Activated CD4-positive, alpha-beta memory T cell treated with anti-CD3 and anti-CD28 coated beads, Interleukin-2, amount 10 ng/mL, durations not matched to agents 7 days and 5 days (primary cell): ENCODE results near the gene MYPOP. TPM values are rescaled to one million over a fixed set of nuclear protein-coding genes. Genes with fewer than 3 reads are reported as not detected.

Source experiments
- CTCF ChIA-PET: fragments of 350-600 bp; sonication (Branson Sonifier 250); formaldehyde crosslinking; loops from one replicate; lab custom pipeline; 2021; ENCODE audit warnings: antibody characterized with exemption, inconsistent platforms; lab: Charles Lee
- POLR2A ChIA-PET: fragments of 350-600 bp; sonication (Branson Sonifier 250); formaldehyde crosslinking; loops from one replicate; lab custom pipeline; 2021; ENCODE audit warnings: antibody characterized with exemption; lab: Charles Lee
- DNase-seq: peaks from one replicate; pipeline ENCODE4 v3.0.0-alpha.2; 2020
- H3K27ac Mint-ChIP-seq: one replicate; pipeline ENCODE4 v1.8.0; 2021; ENCODE audit warnings: mild to moderate bottlenecking, mixed read lengths
- H3K27me3 Mint-ChIP-seq: one replicate; pipeline ENCODE4 v1.8.0; 2021; ENCODE audit warnings: mixed read lengths
- H3K36me3 Mint-ChIP-seq: one replicate; pipeline ENCODE4 v1.8.0; 2021; ENCODE audit warnings: low read depth, mixed read lengths
- H3K4me1 Mint-ChIP-seq: one replicate; pipeline ENCODE4 v1.8.0; 2021; ENCODE audit warnings: mixed read lengths
- H3K4me3 Mint-ChIP-seq: one replicate; pipeline ENCODE4 v1.8.0; 2021; ENCODE audit warnings: mild to moderate bottlenecking, mixed read lengths
- H3K9me3 Mint-ChIP-seq: one replicate; pipeline ENCODE4 v1.8.0; 2021; ENCODE audit warnings: mixed read lengths
- total RNA-seq, 2 experiments: library from RNA; stranded (reverse); gene quantifications; one replicate each; pipeline ENCODE4 v1.2.3, GENCODE V29; 2021

MYPOP gene
- total RNA-seq, 2 experiments from 2014 or later = 12.5 to 12.9 TPM

DNA sequence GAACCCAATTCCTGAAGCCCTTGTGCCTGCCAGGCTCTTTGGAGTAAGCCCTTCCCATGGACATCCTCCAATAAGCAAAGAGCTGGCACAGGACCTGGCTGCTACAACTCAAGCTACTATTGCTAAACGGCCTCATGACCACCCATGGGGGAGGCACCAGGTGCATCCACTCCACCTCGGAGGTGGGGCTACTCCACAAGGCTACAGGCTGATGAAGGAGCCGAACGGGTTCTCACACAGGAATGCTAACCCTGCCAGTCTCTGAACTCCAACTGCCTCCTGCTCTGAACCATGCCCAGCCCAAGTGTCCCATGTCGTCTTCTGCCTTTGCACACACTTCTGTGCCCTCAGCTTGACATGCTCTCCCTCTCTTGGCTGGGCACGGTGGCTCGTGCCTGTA lies 49.4 kb downstream of the MYPOP start:
- POLR2A ChIA-PET = no interaction called here
- Mint-ChIP-seq H3K4me3 (no peak overlapping the region), H3K4me1 (no peaks in the 10 kb centered on the region), H3K27me3 (no peaks in the 10 kb centered on the region), H3K27ac (no peak overlapping the region), H3K36me3 (peaks cover 57% of the 10 kb centered on the region), H3K9me3 (no peaks in the 10 kb centered on the region)
- no peak for DNase-seq
- CTCF ChIA-PET = interaction anchor here (1.6 kb wide), 1 partner anchor 36 kb away, joined by 5 read pairs; no protein-coding TSS in a partner anchor

DNA sequence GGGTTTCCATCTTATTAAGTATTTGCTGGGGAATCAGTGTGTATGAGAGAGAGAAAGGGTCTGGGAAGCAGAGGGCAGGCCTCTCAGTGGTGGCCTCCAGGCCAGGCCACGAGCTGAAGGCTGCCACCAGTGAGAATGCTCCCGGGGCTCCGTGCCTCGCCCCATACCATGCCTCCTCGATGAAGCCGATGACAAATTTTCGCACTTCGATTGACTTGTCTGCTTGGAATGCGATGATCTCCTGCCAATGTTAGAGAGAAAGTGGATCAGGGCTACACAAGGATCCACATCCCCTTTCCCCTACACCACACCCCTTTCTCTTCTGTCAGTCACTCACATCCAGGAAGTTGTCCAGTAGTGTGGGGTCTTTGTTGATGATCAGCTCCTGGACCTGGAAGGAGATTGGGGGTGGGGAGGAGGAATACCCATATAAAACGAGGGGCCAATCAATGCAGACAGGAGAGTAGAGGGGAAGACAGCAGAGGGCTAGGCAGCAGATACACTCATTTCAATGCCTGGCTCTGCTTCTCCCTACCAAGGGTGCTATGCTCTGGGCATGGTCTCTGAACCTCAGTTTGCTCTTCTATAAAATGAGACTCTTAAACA lies 50.2 kb downstream of the MYPOP start:
- Mint-ChIP-seq H3K27me3 (no peaks in the 10 kb centered on the region), H3K4me1 (no peaks in the 10 kb centered on the region), H3K4me3 (no peak overlapping the region), H3K27ac (no peak overlapping the region), H3K36me3 (peaks cover 65% of the 10 kb centered on the region), H3K9me3 (no peaks in the 10 kb centered on the region)
- POLR2A ChIA-PET = no interaction called here
- DNase-seq = no peak
- CTCF ChIA-PET = interaction anchor here (1.6 kb wide), 1 partner anchor 35 kb away, joined by 5 read pairs; no protein-coding TSS in a partner anchor

DNA sequence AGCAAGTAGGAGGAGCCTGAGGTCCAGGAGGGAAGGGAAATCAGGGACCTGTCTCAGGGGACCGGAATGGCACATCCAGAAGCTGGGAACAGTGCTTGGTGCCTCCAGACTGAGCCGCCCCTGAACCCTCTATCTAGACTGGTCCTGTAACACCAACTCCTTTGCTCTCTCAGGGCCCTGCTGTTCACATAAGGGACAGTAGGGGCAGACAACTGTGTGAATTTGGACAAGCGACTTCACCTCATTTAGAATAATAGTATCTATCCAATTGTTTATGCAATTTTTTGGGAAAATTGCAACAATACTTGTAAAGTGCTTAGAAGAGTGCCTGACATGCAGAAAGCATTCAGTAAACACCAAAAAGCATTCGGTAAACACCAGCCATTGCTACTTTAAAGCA lies 53.5 kb downstream of the MYPOP start:
- no peaks in the 10 kb centered on the region for H3K9me3 Mint-ChIP-seq
- H3K27ac Mint-ChIP-seq = no peak overlapping the region
- H3K4me1 Mint-ChIP-seq = no peaks in the 10 kb centered on the region
- no peaks in the 10 kb centered on the region for H3K27me3 Mint-ChIP-seq
- POLR2A ChIA-PET = no interaction called here
- CTCF ChIA-PET = interaction anchor here (1.3 kb wide), 1 partner anchor 32 kb away, joined by 3 read pairs; no protein-coding TSS in a partner anchor
- peaks cover 68% of the 10 kb centered on the region for H3K36me3 Mint-ChIP-seq
- DNase-seq = no peak
- no peak overlapping the region for H3K4me3 Mint-ChIP-seq

DNA sequence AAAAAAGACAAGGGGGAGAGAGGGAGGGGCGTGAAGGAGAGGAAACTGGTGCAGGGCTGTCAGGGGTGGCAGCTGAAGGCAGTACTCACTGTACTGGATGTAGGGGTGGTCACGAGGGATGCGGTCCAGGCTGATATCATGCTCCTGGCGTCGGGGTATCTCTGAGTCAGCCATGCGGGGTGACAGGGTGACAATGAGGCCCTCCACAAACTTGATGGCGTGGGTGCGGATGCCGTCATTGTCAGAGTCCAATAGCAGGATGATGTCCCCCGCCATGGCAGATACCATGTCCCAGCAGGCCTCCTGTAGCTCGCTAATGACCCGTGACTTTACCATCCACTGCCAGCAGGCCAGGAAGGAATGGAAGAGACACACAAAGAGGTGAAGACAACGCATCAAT lies 54.8 kb downstream of the MYPOP start:
- Mint-ChIP-seq H3K4me3 (no peak overlapping the region), H3K4me1 (no peaks in the 10 kb centered on the region), H3K27me3 (no peaks in the 10 kb centered on the region), H3K9me3 (no peaks in the 10 kb centered on the region), H3K27ac (no peak overlapping the region), H3K36me3 (peaks cover 70% of the 10 kb centered on the region)
- no peak for DNase-seq
- POLR2A ChIA-PET = no interaction called here
- CTCF ChIA-PET = interaction anchor here (1.9 kb wide), 1 partner anchor 31 kb away, joined by 5 read pairs; no protein-coding TSS in a partner anchor

DNA sequence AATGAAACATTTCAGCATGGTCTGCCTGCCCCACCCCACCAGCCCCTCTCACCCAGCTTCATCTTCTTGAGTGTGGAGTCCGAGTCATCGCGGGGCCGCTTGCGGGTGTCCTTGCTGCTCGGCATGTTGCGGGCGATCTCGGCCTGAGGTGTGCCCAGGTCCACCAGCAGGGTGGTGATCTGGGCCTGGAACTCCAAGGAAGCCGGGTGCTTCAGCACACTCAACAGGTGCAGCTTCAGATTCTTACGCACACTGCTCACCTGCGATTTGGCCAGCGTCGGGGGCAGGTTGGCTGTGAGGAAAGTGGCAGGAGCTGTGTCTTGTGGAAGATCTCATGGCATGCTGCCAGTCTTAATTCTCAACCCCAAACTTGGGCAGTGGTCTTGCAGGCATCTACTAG lies 60.2 kb downstream of the MYPOP start:
- H3K27me3 Mint-ChIP-seq = no peaks in the 10 kb centered on the region
- peaks cover 80% of the 10 kb centered on the region for H3K36me3 Mint-ChIP-seq
- no peak for DNase-seq
- CTCF ChIA-PET = interaction anchor here (0.6 to 2.0 kb wide), 2 partner anchors 25 to 73 kb away, joined by 3 to 7 read pairs; partner anchors contain the start of gene SIX5
- H3K4me1 Mint-ChIP-seq = no peaks in the 10 kb centered on the region
- H3K4me3 Mint-ChIP-seq = no peak overlapping the region
- H3K27ac Mint-ChIP-seq = no peak overlapping the region
- no peaks in the 10 kb centered on the region for H3K9me3 Mint-ChIP-seq
- POLR2A ChIA-PET = interaction anchor here (0.7 to 1.3 kb wide), 2 partner anchors 16 to 21 kb away, joined by 3 read pairs; partner anchors contain the start of gene SYMPK

Other genes with a start within 250 kb of the MYPOP start
- 10 to 100 TPM; 11.4 to 12.3 TPM for gene GIPR, start 234.4 kb downstream of the MYPOP start, total RNA-seq
- gene SNRPD2, start 210.7 kb downstream of the MYPOP start, total RNA-seq = 100 to 1,000 TPM; 505 to 519 TPM
- 10 to 100 TPM in 1 of 2 experiments, 1 to 10 TPM in 1; 9.1 to 11.9 TPM for gene QPCTL, start 209.9 kb downstream of the MYPOP start, total RNA-seq
- 10 to 100 TPM; 34.4 to 36.4 TPM for gene FBXO46, start 171.7 kb downstream of the MYPOP start, total RNA-seq
- gene MEIOSIN, start 169.2 kb downstream of the MYPOP start, total RNA-seq = not detected
- gene SIX5, start 133.4 kb downstream of the MYPOP start, total RNA-seq = 1 to 10 TPM; 1.6 to 1.7 TPM
- gene DMPK, start 120.1 kb downstream of the MYPOP start, total RNA-seq = 10 to 100 TPM; 29.5 to 32.5 TPM
- gene DMWD, start 109.8 kb downstream of the MYPOP start, total RNA-seq = 10 to 100 TPM; 63.1 to 65.4 TPM
- under 1 TPM; 0.25 to 0.30 TPM for gene RSPH6A, start 87.3 kb downstream of the MYPOP start, total RNA-seq
- 10 to 100 TPM; 88.3 to 89.2 TPM for gene SYMPK, start 39.5 kb downstream of the MYPOP start, total RNA-seq
- gene FOXA3, start 38.3 kb downstream of the MYPOP start, total RNA-seq = not detected
- gene IRF2BP1, start 16.5 kb downstream of the MYPOP start, total RNA-seq = 10 to 100 TPM; 16.9 to 17.6 TPM
- not detected for gene NANOS2, start 12.2 kb upstream of the MYPOP start, total RNA-seq
- gene NOVA2, start 71.3 kb upstream of the MYPOP start, total RNA-seq = under 1 TPM; 0.15 to 0.30 TPM
- 10 to 100 TPM; 24.3 to 24.7 TPM for gene CCDC61, start 92.9 kb upstream of the MYPOP start, total RNA-seq
- gene PGLYRP1, start 120.4 kb upstream of the MYPOP start, total RNA-seq = not detected
- not detected for gene IGFL4, start 138.4 kb upstream of the MYPOP start, total RNA-seq
- not detected for gene IGFL3, start 222.1 kb upstream of the MYPOP start, total RNA-seq
- gene IGFL2, start 245.6 kb upstream of the MYPOP start, total RNA-seq = not detected